H9 (cell line): ENCODE data around the gene LACTB. TPM values are rescaled to one million over a fixed set of nuclear protein-coding genes. Genes with fewer than 3 reads are reported as not detected.

Experiments
- DNase-seq: peaks from one replicate; pipeline ENCODE4 v3.0.0-alpha.2; 2017
- H2AFZ ChIP-seq: one replicate; pipeline ENCODE4 v1.6.1; 2013; ENCODE audit warnings: mild to moderate bottlenecking, low read length, control low read depth, moderate library complexity
- H2AK5ac ChIP-seq: 2 replicates; pipeline ENCODE4 v1.6.1; 2013; ENCODE audit warnings: low read length, control low read depth, mixed read lengths; ENCODE audit not compliant: insufficient read length
- H2BK120ac ChIP-seq: one replicate; pipeline ENCODE4 v1.6.1; 2013; ENCODE audit warnings: low read depth, mild to moderate bottlenecking, low read length, control low read depth, inconsistent platforms; ENCODE audit not compliant: poor library complexity, severe bottlenecking
- H2BK12ac ChIP-seq: 2 replicates; pipeline ENCODE4 v1.6.1; 2013; ENCODE audit warnings: low read length, control low read depth, mixed read lengths, low read depth; ENCODE audit not compliant: insufficient read length
- H2BK15ac ChIP-seq: 2 replicates; pipeline ENCODE4 v1.6.1; 2013; ENCODE audit warnings: low read depth, low read length, control low read depth
- H2BK20ac ChIP-seq: one replicate; pipeline ENCODE4 v1.6.1; 2013; ENCODE audit warnings: low read depth, mild to moderate bottlenecking, low read length, control low read depth, inconsistent platforms; ENCODE audit not compliant: poor library complexity, severe bottlenecking
- H2BK5ac ChIP-seq: 2 replicates; pipeline ENCODE4 v1.6.1; 2013; ENCODE audit warnings: low read length, control low read depth, mixed read lengths; ENCODE audit not compliant: insufficient read length
- H3K14ac ChIP-seq: 2 replicates; pipeline ENCODE4 v1.6.1; 2013; ENCODE audit warnings: low read length, control low read depth; ENCODE audit not compliant: insufficient read depth
- H3K18ac ChIP-seq: 2 replicates; pipeline ENCODE4 v1.6.1; 2013; ENCODE audit warnings: low read depth, mild to moderate bottlenecking, mixed read lengths, low read length, control low read depth; ENCODE audit not compliant: insufficient read length
- H3K23ac ChIP-seq: 2 replicates; pipeline ENCODE4 v1.6.1; 2013; ENCODE audit warnings: low read length, control low read depth, mixed read lengths, low read depth; ENCODE audit not compliant: insufficient read length
- H3K23me2 ChIP-seq: 2 replicates; pipeline ENCODE4 v1.6.1; 2013; ENCODE audit warnings: low read depth, mild to moderate bottlenecking, mixed read lengths, low read length, control low read depth; ENCODE audit not compliant: insufficient read length, poor library complexity, severe bottlenecking
- H3K27ac ChIP-seq: 2 replicates; pipeline ENCODE4 v1.5.1; 2013; ENCODE audit warnings: low read length, control low read depth, mixed read lengths, low read depth; ENCODE audit not compliant: insufficient read length
- H3K27me3 ChIP-seq: 2 replicates; pipeline ENCODE4 v1.6.1; 2013; ENCODE audit warnings: low read length, control low read depth, inconsistent platforms; ENCODE audit not compliant: insufficient read depth
- H3K4ac ChIP-seq: 2 replicates; pipeline ENCODE4 v1.6.1; 2013; ENCODE audit warnings: low read depth, mild to moderate bottlenecking, control low read depth, inconsistent platforms, low read length, moderate library complexity
- H3K4me1 ChIP-seq: 2 replicates; pipeline ENCODE4 v1.6.1; 2013; ENCODE audit warnings: low read length, control low read depth, inconsistent platforms; ENCODE audit not compliant: insufficient read depth
- H3K4me2 ChIP-seq: 2 replicates; pipeline ENCODE4 v1.6.1; 2013; ENCODE audit warnings: low read length, control low read depth, mixed read lengths; ENCODE audit not compliant: insufficient read length, insufficient read depth
- H3K56ac ChIP-seq: 2 replicates; pipeline ENCODE4 v1.6.1; 2013; ENCODE audit warnings: low read depth, mild to moderate bottlenecking, mixed read lengths, low read length, control low read depth; ENCODE audit not compliant: insufficient read length
- H3K79me1 ChIP-seq: 2 replicates; pipeline ENCODE4 v1.6.1; 2013; ENCODE audit warnings: low read depth, mild to moderate bottlenecking, moderate library complexity, low read length, control low read depth, inconsistent platforms; ENCODE audit not compliant: insufficient read depth, poor library complexity, severe bottlenecking
- H3K79me2 ChIP-seq: 2 replicates; pipeline ENCODE4 v1.6.1; 2013; ENCODE audit warnings: low read length, control low read depth, inconsistent platforms; ENCODE audit not compliant: insufficient read depth
- H3K9ac ChIP-seq: 2 replicates; pipeline ENCODE4 v1.6.1; 2013; ENCODE audit warnings: low read length, control low read depth, mixed read lengths; ENCODE audit not compliant: insufficient read length; ENCODE audit errors: extremely low read depth
- H3K9me3 ChIP-seq: one replicate; pipeline ENCODE4 v1.6.1; 2013; ENCODE audit warnings: low read depth, low read length, inconsistent platforms; ENCODE audit not compliant: control insufficient read depth
- H3T11ph ChIP-seq: one replicate; pipeline ENCODE4 v1.6.1; 2013; ENCODE audit warnings: mild to moderate bottlenecking, low read length, control low read depth, inconsistent platforms
- H4K20me1 ChIP-seq: one replicate; pipeline ENCODE4 v1.6.1; 2013; ENCODE audit not compliant: control insufficient read depth, insufficient read length, insufficient read depth
- H4K5ac ChIP-seq: 2 replicates; pipeline ENCODE4 v1.6.1; 2013; ENCODE audit warnings: low read depth, mild to moderate bottlenecking, mixed read lengths, low read length, control low read depth; ENCODE audit not compliant: insufficient read length
- H4K8ac ChIP-seq: replicated peaks from 2 replicates; pipeline ENCODE4 v1.6.1; 2013; ENCODE audit warnings: low read length, control low read depth, mixed read lengths, low read depth; ENCODE audit not compliant: insufficient read length
- H4K91ac ChIP-seq: 2 replicates; pipeline ENCODE4 v1.6.1; 2013; ENCODE audit warnings: low read depth, mild to moderate bottlenecking, moderate library complexity, mixed read lengths, low read length, control low read depth; ENCODE audit not compliant: insufficient read length
- H3K27ac Mint-ChIP-seq, 3 experiments: 2 replicates in 2 of 3; 3 replicates in 1 of 3; pipeline ENCODE4 v1.8.0; 2020 to 2021; ENCODE audit warnings: mixed read lengths in 3 of 3, mild to moderate bottlenecking in 1 of 3, moderate library complexity in 1 of 3
- H3K27me3 Mint-ChIP-seq: 2 replicates; pipeline ENCODE4 v1.8.0; 2021; ENCODE audit warnings: low read depth, mild to moderate bottlenecking, moderate library complexity, mixed read lengths
- H3K36me3 Mint-ChIP-seq, 3 experiments: 2 replicates in 2 of 3; 3 replicates in 1 of 3; pipeline ENCODE4 v1.8.0; 2020 to 2021; ENCODE audit warnings: low read depth in 3 of 3, mixed read lengths in 3 of 3; ENCODE audit not compliant: insufficient read depth in 1 of 3
- H3K4me1 Mint-ChIP-seq, 2 experiments: 2 replicates each; pipeline ENCODE4 v1.8.0; 2020; ENCODE audit warnings: mixed read lengths in 2 of 2
- H3K4me3 Mint-ChIP-seq, 2 experiments: 2 replicates in 1 of 2; 3 replicates in 1 of 2; pipeline ENCODE4 v1.8.0; 2020 to 2021; ENCODE audit warnings: mild to moderate bottlenecking in 2 of 2, mixed read lengths in 2 of 2, moderate library complexity in 1 of 2
- H3K9me3 Mint-ChIP-seq, 2 experiments: 2 replicates in 1 of 2; 3 replicates in 1 of 2; pipeline ENCODE4 v1.8.0; 2020; ENCODE audit warnings: mild to moderate bottlenecking in 2 of 2, mixed read lengths in 2 of 2, moderate library complexity in 1 of 2
- CTCF ChIP-seq: fragments of 200-600 bp; sonication (generic); conservative IDR thresholded peaks from 3 replicates; pipeline ENCODE4 v1.8.0; 2021; ENCODE audit warnings: antibody characterized with exemption, mild to moderate bottlenecking
- WGBS: extraction: QIAGEN DNeasy Blood & Tissue Kit; methylation state at CpG from one replicate; pipeline ENCODE4 v1.1.7; 2013; ENCODE audit warnings: missing lambda C conversion rate, low lambda C conversion rate, mixed read lengths; ENCODE audit not compliant: insufficient read length; ENCODE audit errors: extremely low coverage; 5-methylcytosine and 5-hydroxymethylcytosine counted together
- total RNA-seq: library from RNA; stranded (reverse); gene quantifications from 2 replicates; pipeline ENCODE4 v1.2.1, GENCODE V29; 2021

The LACTB gene
- total RNA-seq, 1 experiment from 2014 or later: 10.3 TPM

GRCh38 chr15:63146684-63147083, 25.0 kb downstream of the LACTB start:
- Histone ChIP-seq H3K4ac (no peak overlapping the region), H4K8ac (no peak overlapping the region), H2AFZ (no peak overlapping the region), H3K27ac (no peak overlapping the region), H3K9ac (no peak overlapping the region), H3K23me2 (no peaks in the 10 kb centered on the region), H3K79me2 (no peaks in the 10 kb centered on the region), H3K18ac (no peak overlapping the region), H2BK20ac (no peak overlapping the region), H2BK5ac (no peak overlapping the region), H3T11ph (no peak overlapping the region), H3K9me3 (no peaks in the 10 kb centered on the region), H3K23ac (no peak overlapping the region), H2BK12ac (no peak overlapping the region), H3K4me2 (no peak overlapping the region), H4K20me1 (no peaks in the 10 kb centered on the region), H3K56ac (no peak overlapping the region), H4K5ac (no peak overlapping the region), H2AK5ac (no peak overlapping the region), H3K4me1 (no peaks in the 10 kb centered on the region), H2BK15ac (no peak overlapping the region), H3K27me3 (no peaks in the 10 kb centered on the region), H4K91ac (no peak overlapping the region), H2BK120ac (no peak overlapping the region), H3K14ac (no peak overlapping the region), H3K79me1 (no peaks in the 10 kb centered on the region)
- H3K36me3 Mint-ChIP-seq: peaks cover 0 to 24% (median 19%) of the 10 kb centered on the region in 3 experiments; a peak in 6 of 7 replicates
- no peak for TF ChIP-seq CTCF
- no peak overlapping the region for H3K4me3 Mint-ChIP-seq
- no peaks in the 10 kb centered on the region; a peak in 2 of 5 replicates for H3K9me3 Mint-ChIP-seq
- DNase-seq: no peak
- no peak overlapping the region; a peak in 1 of 7 replicates for H3K27ac Mint-ChIP-seq
- H3K27me3 Mint-ChIP-seq: no peaks in the 10 kb centered on the region; the same call in 1 of the 2 replicates
- WGBS: no CpG with 5 or more reads among the region's 3 CpGs
- H3K4me1 Mint-ChIP-seq: no peaks in the 10 kb centered on the region
